T-helper 1 cell treated with Interleukin-12 subunit alpha and Interleukin-12 subunit beta and Interleukin-4 antibody, amounts not matched to agents 30 μg/mL and 1 μg/mL, for 36 hours (primary cell): ENCODE data around the gene PEF1.

Source experiments
- H3K27ac Mint-ChIP-seq: one replicate; pipeline ENCODE4 v1.8.0; 2021; ENCODE audit warnings: mild to moderate bottlenecking, mixed read lengths
- H3K27me3 Mint-ChIP-seq: one replicate; pipeline ENCODE4 v1.8.0; 2021; ENCODE audit warnings: low read depth, mixed read lengths
- H3K36me3 Mint-ChIP-seq: one replicate; pipeline ENCODE4 v1.8.0; 2021; ENCODE audit warnings: low read depth, mixed read lengths
- H3K4me1 Mint-ChIP-seq: one replicate; pipeline ENCODE4 v1.8.0; 2021; ENCODE audit warnings: low read depth, mixed read lengths
- H3K4me3 Mint-ChIP-seq: one replicate; pipeline ENCODE4 v1.8.0; 2021; ENCODE audit warnings: mild to moderate bottlenecking, moderate library complexity, mixed read lengths
- H3K9me3 Mint-ChIP-seq: one replicate; pipeline ENCODE4 v1.8.0; 2021; ENCODE audit warnings: mixed read lengths

PEF1 gene

DNA sequence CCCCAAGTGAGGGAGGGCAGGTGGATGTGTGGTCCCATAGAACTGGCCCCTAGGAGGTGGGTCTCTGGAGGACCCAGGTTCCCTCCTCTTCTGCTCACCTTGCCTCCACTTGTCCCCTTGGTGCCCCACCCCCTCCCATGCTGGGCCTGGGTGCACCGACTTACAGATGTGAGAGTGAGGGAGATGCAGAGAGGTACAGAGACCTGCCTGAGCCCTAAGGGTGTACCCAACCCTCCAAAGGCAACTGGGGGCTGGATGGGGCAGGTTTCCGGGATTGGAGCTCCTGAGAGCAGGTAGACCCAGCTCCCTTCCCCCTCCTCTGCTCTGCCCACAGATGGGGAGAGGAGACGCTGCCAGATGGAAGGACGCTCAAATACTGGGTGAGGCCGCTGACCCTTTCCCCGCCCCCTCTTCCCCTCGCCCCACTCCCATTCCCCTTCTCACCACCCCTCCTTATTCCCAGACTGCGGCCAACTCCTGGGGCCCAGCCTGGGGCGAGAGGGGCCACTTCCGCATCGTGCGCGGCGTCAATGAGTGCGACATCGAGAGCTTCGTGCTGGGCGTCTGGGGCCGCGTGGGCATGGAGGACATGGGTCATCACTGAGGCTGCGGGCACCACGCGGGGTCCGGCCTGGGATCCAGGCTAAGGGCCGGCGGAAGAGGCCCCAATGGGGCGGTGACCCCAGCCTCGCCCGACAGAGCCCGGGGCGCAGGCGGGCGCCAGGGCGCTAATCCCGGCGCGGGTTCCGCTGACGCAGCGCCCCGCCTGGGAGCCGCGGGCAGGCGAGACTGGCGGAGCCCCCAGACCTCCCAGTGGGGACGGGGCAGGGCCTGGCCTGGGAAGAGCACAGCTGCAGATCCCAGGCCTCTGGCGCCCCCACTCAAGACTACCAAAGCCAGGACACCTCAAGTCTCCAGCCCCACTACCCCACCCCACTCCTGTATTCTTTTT lies 58.0 kb downstream of the PEF1 start:
- H3K27me3 Mint-ChIP-seq = peaks cover 15% of the 10 kb centered on the region
- no peaks in the 10 kb centered on the region for H3K9me3 Mint-ChIP-seq
- H3K4me3 Mint-ChIP-seq = no peak overlapping the region
- H3K36me3 Mint-ChIP-seq = no peaks in the 10 kb centered on the region
- no peaks in the 10 kb centered on the region for H3K4me1 Mint-ChIP-seq
- H3K27ac Mint-ChIP-seq = no peak overlapping the region

GRCh38 chr1:31585736-31586365 lies 58.8 kb downstream of the PEF1 start:
- no peaks in the 10 kb centered on the region for H3K9me3 Mint-ChIP-seq
- H3K27ac Mint-ChIP-seq = no peak overlapping the region
- no peaks in the 10 kb centered on the region for H3K36me3 Mint-ChIP-seq

DNA sequence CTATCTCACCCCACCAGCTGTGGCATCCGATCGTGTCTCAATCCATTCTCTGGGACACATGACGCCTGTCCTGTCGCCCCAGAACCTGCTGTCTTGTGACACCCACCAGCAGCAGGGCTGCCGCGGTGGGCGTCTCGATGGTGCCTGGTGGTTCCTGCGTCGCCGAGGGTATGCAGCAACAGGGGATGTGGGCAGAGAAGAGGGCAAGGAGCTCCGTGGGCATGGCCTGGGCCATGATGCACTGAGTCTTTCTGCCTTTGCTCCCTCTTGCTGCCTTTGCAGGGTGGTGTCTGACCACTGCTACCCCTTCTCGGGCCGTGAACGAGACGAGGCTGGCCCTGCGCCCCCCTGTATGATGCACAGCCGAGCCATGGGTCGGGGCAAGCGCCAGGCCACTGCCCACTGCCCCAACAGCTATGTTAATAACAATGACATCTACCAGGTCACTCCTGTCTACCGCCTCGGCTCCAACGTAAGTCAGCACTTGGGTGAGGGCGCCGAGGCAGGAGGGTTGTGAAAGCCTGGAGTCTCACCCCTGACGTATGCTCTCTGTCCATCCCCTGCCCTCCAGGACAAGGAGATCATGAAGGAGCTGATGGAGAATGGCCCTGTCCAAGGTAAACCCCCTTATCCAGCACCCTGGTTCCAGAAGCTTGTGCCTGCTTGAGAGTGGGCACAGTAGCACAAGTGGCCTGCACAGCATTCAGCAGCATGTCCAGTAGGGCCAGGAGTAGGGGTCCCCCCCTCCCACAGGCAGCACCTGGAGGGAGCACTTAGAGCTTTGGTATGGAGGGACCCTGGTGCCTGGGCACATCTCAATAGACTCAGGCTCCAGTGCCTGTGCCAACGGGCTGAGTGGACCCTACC lies 59.6 kb downstream of the PEF1 start:
- Mint-ChIP-seq H3K4me3 (no peak overlapping the region), H3K27me3 (peaks cover 11% of the 10 kb centered on the region), H3K4me1 (no peaks in the 10 kb centered on the region), H3K27ac (no peak overlapping the region), H3K36me3 (no peaks in the 10 kb centered on the region), H3K9me3 (no peaks in the 10 kb centered on the region)

More at GRCh38 chr1:31585736-31586365, 58.8 kb downstream of the PEF1 start:
- Mint-ChIP-seq H3K4me1 (no peaks in the 10 kb centered on the region), H3K27me3 (peaks cover 15% of the 10 kb centered on the region), H3K4me3 (no peak overlapping the region)

GRCh38 chr1:31583995-31584868 lies 60.4 kb downstream of the PEF1 start:
- no peaks in the 10 kb centered on the region for H3K4me1 Mint-ChIP-seq
- peaks cover 11% of the 10 kb centered on the region for H3K27me3 Mint-ChIP-seq
- H3K9me3 Mint-ChIP-seq = no peaks in the 10 kb centered on the region
- H3K36me3 Mint-ChIP-seq = no peaks in the 10 kb centered on the region
- H3K27ac Mint-ChIP-seq = no peak overlapping the region
- no peak overlapping the region for H3K4me3 Mint-ChIP-seq

- Mint-ChIP-seq H3K4me1 (no peaks in the 10 kb centered on the region), H3K4me3 (no peak overlapping the region), H3K36me3 (no peaks in the 10 kb centered on the region), H3K9me3 (no peaks in the 10 kb centered on the region), H3K27me3 (peaks cover 8% of the 10 kb centered on the region), H3K27ac (no peak overlapping the region)
Measured at GRCh38 chr1:31583082-31583994, 61.3 kb downstream of the PEF1 start.

GRCh38 chr1:31581821-31582810 lies 62.6 kb downstream of the PEF1 start:
- Mint-ChIP-seq H3K4me3 (no peak overlapping the region), H3K9me3 (no peaks in the 10 kb centered on the region), H3K27me3 (peaks cover 4% of the 10 kb centered on the region), H3K4me1 (no peaks in the 10 kb centered on the region), H3K36me3 (no peaks in the 10 kb centered on the region), H3K27ac (peak overlapping the region; percentile 34)

- Mint-ChIP-seq H3K4me1 (peaks cover 3% of the 10 kb centered on the region), H3K9me3 (no peaks in the 10 kb centered on the region), H3K36me3 (no peaks in the 10 kb centered on the region), H3K4me3 (no peak overlapping the region), H3K27ac (no peak overlapping the region), H3K27me3 (peaks cover 11% of the 10 kb centered on the region)
Measured at GRCh38 chr1:31580891-31581603, 63.6 kb downstream of the PEF1 start.

DNA sequence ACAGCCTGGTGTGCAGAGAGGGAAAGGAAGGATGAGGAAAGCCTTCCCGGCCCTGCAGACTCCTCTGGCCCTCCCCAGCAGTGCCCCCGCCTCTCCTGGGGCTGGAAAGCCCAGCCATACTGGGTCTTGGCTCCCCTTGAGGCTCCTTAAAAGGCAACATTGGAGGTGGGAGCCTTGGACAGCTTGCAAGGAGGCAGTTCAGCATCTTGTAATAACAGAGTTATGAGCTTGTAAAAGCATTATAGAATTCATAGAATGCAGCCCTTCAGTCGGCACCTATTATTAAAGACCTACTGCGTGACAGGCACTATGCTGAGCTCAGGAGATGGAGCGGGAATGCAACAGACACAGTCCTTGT lies 64.2 kb downstream of the PEF1 start:
- Mint-ChIP-seq H3K36me3 (no peaks in the 10 kb centered on the region), H3K27me3 (peaks cover 12% of the 10 kb centered on the region), H3K27ac (no peak overlapping the region), H3K4me1 (peaks cover 3% of the 10 kb centered on the region), H3K9me3 (no peaks in the 10 kb centered on the region), H3K4me3 (no peak overlapping the region)
